HEK293T (cell line): ENCODE data around the gene CAPN3.

Experiments
- ARNT ChIP-seq: fragments of 450-650 bp; IDR thresholded peaks from 2 replicates; pipeline ENCODE4 v1.6.1; 2017; ENCODE audit warnings: mild to moderate bottlenecking
- BHLHE40 ChIP-seq: fragments of 450-650 bp; IDR thresholded peaks from 2 replicates; pipeline ENCODE4 v1.6.1; 2016; ENCODE audit warnings: mild to moderate bottlenecking, moderate library complexity, borderline replicate concordance
- CTBP1 ChIP-seq: fragments of 450-650 bp; IDR thresholded peaks from 2 replicates; pipeline ENCODE4 v1.6.1; 2016; ENCODE audit warnings: borderline replicate concordance
- ELF4 ChIP-seq: fragments of 450-650 bp; IDR thresholded peaks from 2 replicates; pipeline ENCODE4 v1.6.1; 2017; ENCODE audit warnings: antibody characterized with exemption
- FOXA1 ChIP-seq: fragments of 450-650 bp; IDR thresholded peaks from 2 replicates; pipeline ENCODE4 v1.6.1; 2016; ENCODE audit warnings: mild to moderate bottlenecking
- FOXK2 ChIP-seq: fragments of 450-650 bp; IDR thresholded peaks from 2 replicates; pipeline ENCODE4 v1.6.1; 2016; ENCODE audit warnings: mild to moderate bottlenecking
- FOXM1 ChIP-seq: fragments of 450-650 bp; IDR thresholded peaks from 2 replicates; pipeline ENCODE4 v1.6.1; 2017; ENCODE audit warnings: mild to moderate bottlenecking, borderline replicate concordance
- HDGF ChIP-seq: fragments of 450-650 bp; IDR thresholded peaks from 2 replicates; pipeline ENCODE4 v1.6.1; 2017; ENCODE audit warnings: antibody characterized with exemption, borderline replicate concordance
- LEF1 ChIP-seq: fragments of 450-650 bp; IDR thresholded peaks from 2 replicates; pipeline ENCODE4 v1.6.1; 2017; ENCODE audit warnings: mild to moderate bottlenecking, borderline replicate concordance
- PKNOX1 ChIP-seq: fragments of 450-650 bp; IDR thresholded peaks from 2 replicates; pipeline ENCODE4 v1.6.1; 2016
- SP1 ChIP-seq: fragments of 450-650 bp; IDR thresholded peaks from 2 replicates; pipeline ENCODE4 v1.6.1; 2017
- SUZ12 ChIP-seq: fragments of 450-650 bp; IDR thresholded peaks from 2 replicates; pipeline ENCODE4 v1.6.1; 2016; ENCODE audit warnings: mild to moderate bottlenecking
- TARDBP ChIP-seq: fragments of 450-650 bp; IDR thresholded peaks from 2 replicates; pipeline ENCODE4 v1.6.1; 2016
- ZNF384 ChIP-seq: fragments of 450-650 bp; IDR thresholded peaks from 2 replicates; pipeline ENCODE4 v1.6.1; 2016

GRCh38 chr15:42353061-42353460 lies 6.2 kb upstream of the CAPN3 start:
- TF ChIP-seq FOXK2 (no peak), HDGF (no peak), ELF4 (no peak), BHLHE40 (no peak), ARNT (no peak), ZNF384 (no peak), FOXA1 (no peak), SP1 (no peak), FOXM1 (no peak), PKNOX1 (no peak), TARDBP (no peak), CTBP1 (no peak), SUZ12 (no peak), LEF1 (no peak)
